SK-N-SH (cell line): ENCODE data around the gene ILK. TPM values are rescaled to one million over a fixed set of nuclear protein-coding genes. Genes with fewer than 3 reads are reported as not detected.
A peak's percentile ranks its signal among the peaks of the same experiment; 100 is the strongest.

Experiments
- CTCF ChIA-PET: fragments of 300-600, 350-600 bp; formaldehyde crosslinking; extraction: SDS; loops from one replicate; lab custom pipeline; 2021; lab: Yijun Ruan, JAX
- POLR2A ChIA-PET: fragments of 350-600 bp; sonication (Branson Sonifier 250); formaldehyde crosslinking; extraction: SDS; loops from one replicate; lab custom pipeline; 2020; ENCODE audit warnings: antibody characterized with exemption, inconsistent platforms; lab: Yijun Ruan, JAX
- DNase-seq: peaks from one replicate; pipeline ENCODE4 v3.0.0; 2012
- H2AFZ ChIP-seq: fragments of 200-600 bp; sonication (generic); 2 replicates; pipeline ENCODE4 v1.8.1; 2016; ENCODE audit warnings: antibody characterized with exemption, mild to moderate bottlenecking, low read depth
- H3F3A ChIP-seq: fragments of 200-600 bp; sonication (generic); replicated peaks from 2 replicates; pipeline ENCODE3; 2016; ENCODE audit warnings: antibody characterized with exemption, mild to moderate bottlenecking; ENCODE audit not compliant: insufficient read depth
- H3K27ac ChIP-seq, 2 experiments: fragments of 200-500 bp in 1 of 2; fragments of 200-600 bp in 1 of 2; sonication (Bioruptor generic) in 1 of 2; sonication (generic), shearing (Covaris generic) in 1 of 2; 2 replicates each; pipeline versions ENCODE4 v1.5.1 to v1.6.1; 2014 to 2016; ENCODE audit warnings: low read depth in 2 of 2, inconsistent platforms in 1 of 2, low read length in 1 of 2, mild to moderate bottlenecking in 1 of 2, mixed read lengths in 1 of 2
- H3K27me3 ChIP-seq: fragments of 200-600 bp; sonication (generic), shearing (Covaris generic); 2 replicates; pipeline ENCODE4 v1.6.1; 2016; ENCODE audit warnings: mixed run types; ENCODE audit not compliant: insufficient read depth
- H3K36me3 ChIP-seq, 2 experiments: fragments of 200-500 bp in 1 of 2; fragments of 200-600 bp in 1 of 2; sonication (Bioruptor generic) in 1 of 2; sonication (generic) in 1 of 2; replicated peaks in 1 of 2; 2 replicates each; pipeline versions ENCODE3 to v1.5.1; 2014 to 2016; ENCODE audit warnings: low read length in 1 of 2, mild to moderate bottlenecking in 1 of 2; ENCODE audit not compliant: insufficient read depth in 2 of 2, control insufficient read depth in 1 of 2
- H3K4me1 ChIP-seq, 2 experiments: fragments of 200-500 bp in 1 of 2; fragments of 200-600 bp in 1 of 2; sonication (Bioruptor generic) in 1 of 2; sonication (generic), shearing (Covaris generic) in 1 of 2; 2 replicates each; pipeline versions ENCODE4 v1.5.1 to v1.6.1; 2014 to 2016; ENCODE audit warnings: low read depth in 1 of 2, low read length in 1 of 2, mixed run types in 1 of 2; ENCODE audit not compliant: insufficient read depth in 2 of 2, control insufficient read depth in 1 of 2
- H3K4me2 ChIP-seq: fragments of 200-600 bp; sonication (generic), shearing (Covaris generic); 2 replicates; pipeline ENCODE4 v1.6.1; 2017; ENCODE audit warnings: mixed run types
- H3K4me3 ChIP-seq, 2 experiments: fragments of 200-500 bp in 1 of 2; fragments of 200-600 bp in 1 of 2; sonication (Bioruptor generic) in 1 of 2; sonication (generic), shearing (Covaris generic) in 1 of 2; 2 replicates each; pipeline versions ENCODE4 v1.5.1 to v1.8.1; 2014 to 2016; ENCODE audit warnings: low read depth in 2 of 2, inconsistent platforms in 1 of 2, low read length in 1 of 2, mild to moderate bottlenecking in 1 of 2, mixed read lengths in 1 of 2, moderate library complexity in 1 of 2
- H3K79me2 ChIP-seq: fragments of 200-600 bp; sonication (generic); 2 replicates; pipeline ENCODE4 v1.8.1; 2017; ENCODE audit warnings: mild to moderate bottlenecking; ENCODE audit not compliant: insufficient read depth
- H3K9ac ChIP-seq: fragments of 200-600 bp; sonication (generic); 2 replicates; pipeline ENCODE4 v1.6.1; 2017; ENCODE audit warnings: mixed run types
- H3K9me2 ChIP-seq: fragments of 200-600 bp; sonication (generic); 2 replicates; pipeline ENCODE4 v1.6.1; 2017; ENCODE audit warnings: mixed run types
- H3K9me3 ChIP-seq: fragments of 200-600 bp; sonication (generic); 2 replicates; pipeline ENCODE4 v1.6.1; 2017; ENCODE audit warnings: mixed run types, mild to moderate bottlenecking, moderate library complexity
- H4K20me1 ChIP-seq: fragments of 200-600 bp; sonication (generic); 2 replicates; pipeline ENCODE4 v1.6.1; 2017; ENCODE audit warnings: mild to moderate bottlenecking, mixed run types; ENCODE audit not compliant: insufficient read depth
- CHD2 ChIP-seq: fragments of 150-350 bp; IDR thresholded peaks from 2 replicates; pipeline ENCODE4 v1.6.1; 2018; ENCODE audit warnings: low read length; ENCODE audit not compliant: partially characterized antibody
- ELF1 ChIP-seq: IDR thresholded peaks from 2 replicates; pipeline ENCODE4 v1.4.0; 2012
- FOXM1 ChIP-seq: IDR thresholded peaks from 2 replicates; pipeline ENCODE4 v1.4.0; 2012; ENCODE audit warnings: low read depth, mild to moderate bottlenecking
- GATA2 ChIP-seq: sonication (generic); formaldehyde crosslinking; IDR thresholded peaks from 2 replicates; pipeline ENCODE4 v1.5.0; 2020; ENCODE audit warnings: mild to moderate bottlenecking, missing genetic modification reagents
- MAX ChIP-seq: IDR thresholded peaks from 2 replicates; pipeline ENCODE4 v1.4.0; 2012; ENCODE audit warnings: low read depth
- MXI1 ChIP-seq: IDR thresholded peaks from 2 replicates; pipeline ENCODE4 v1.6.1; 2012; ENCODE audit warnings: mild to moderate bottlenecking, low read depth, low read length, improper control_type of control experiment
- NFIC ChIP-seq: IDR thresholded peaks from 2 replicates; pipeline ENCODE4 v1.4.0; 2012; ENCODE audit warnings: borderline replicate concordance
- POLR2AphosphoS5 ChIP-seq: IDR thresholded peaks from 2 replicates; pipeline ENCODE4 v1.6.1; 2012; ENCODE audit warnings: low read depth, low read length
- RCOR1 ChIP-seq: fragments of 150-350 bp; IDR thresholded peaks from 2 replicates; pipeline ENCODE4 v1.6.1; 2017; ENCODE audit warnings: antibody characterized with exemption, low read length
- RFX5 ChIP-seq: IDR thresholded peaks from 2 replicates; pipeline ENCODE4 v1.6.1; 2012; ENCODE audit warnings: mild to moderate bottlenecking, improper control_type of control experiment, low read length
- SIN3A ChIP-seq: IDR thresholded peaks from 2 replicates; pipeline ENCODE4 v1.6.1; 2012; ENCODE audit warnings: low read depth, mild to moderate bottlenecking, low read length, moderate library complexity, borderline replicate concordance
- TAF1 ChIP-seq: IDR thresholded peaks from 2 replicates; pipeline ENCODE4 v1.6.1; 2012; ENCODE audit warnings: low read depth, mild to moderate bottlenecking, low read length, moderate library complexity, borderline replicate concordance
- TCF12 ChIP-seq: IDR thresholded peaks from 2 replicates; pipeline ENCODE4 v1.4.0; 2012
- USF1 ChIP-seq: IDR thresholded peaks from 2 replicates; pipeline ENCODE4 v1.4.0; 2012; ENCODE audit warnings: low read depth, borderline replicate concordance
- USF2 ChIP-seq: fragments of 150-350 bp; IDR thresholded peaks from 2 replicates; pipeline ENCODE4 v1.6.1; 2017; ENCODE audit warnings: antibody characterized with exemption, low read length, low read depth, borderline replicate concordance
- ZBTB33 ChIP-seq: IDR thresholded peaks from 2 replicates; pipeline ENCODE4 v1.4.0; 2012; ENCODE audit warnings: low read depth, borderline replicate concordance
- WGBS: methylation state at CpG from one replicate; pipeline ENCODE4 v1.1.6; 2017; ENCODE audit warnings: low lambda C conversion rate; 5-methylcytosine and 5-hydroxymethylcytosine counted together
- polyA plus RNA-seq, 3 experiments: library from polyadenylated mRNA; depleted of rRNA; stranded (reverse); fragments of >200 nt; gene quantifications; 2 replicates each; pipeline ENCODE4 v1.2.3, GENCODE V29; 2012

ILK gene
- polyA plus RNA-seq, 1 of the 3 experiments (the other 2 are of a cell fraction) = 241 TPM

DNA sequence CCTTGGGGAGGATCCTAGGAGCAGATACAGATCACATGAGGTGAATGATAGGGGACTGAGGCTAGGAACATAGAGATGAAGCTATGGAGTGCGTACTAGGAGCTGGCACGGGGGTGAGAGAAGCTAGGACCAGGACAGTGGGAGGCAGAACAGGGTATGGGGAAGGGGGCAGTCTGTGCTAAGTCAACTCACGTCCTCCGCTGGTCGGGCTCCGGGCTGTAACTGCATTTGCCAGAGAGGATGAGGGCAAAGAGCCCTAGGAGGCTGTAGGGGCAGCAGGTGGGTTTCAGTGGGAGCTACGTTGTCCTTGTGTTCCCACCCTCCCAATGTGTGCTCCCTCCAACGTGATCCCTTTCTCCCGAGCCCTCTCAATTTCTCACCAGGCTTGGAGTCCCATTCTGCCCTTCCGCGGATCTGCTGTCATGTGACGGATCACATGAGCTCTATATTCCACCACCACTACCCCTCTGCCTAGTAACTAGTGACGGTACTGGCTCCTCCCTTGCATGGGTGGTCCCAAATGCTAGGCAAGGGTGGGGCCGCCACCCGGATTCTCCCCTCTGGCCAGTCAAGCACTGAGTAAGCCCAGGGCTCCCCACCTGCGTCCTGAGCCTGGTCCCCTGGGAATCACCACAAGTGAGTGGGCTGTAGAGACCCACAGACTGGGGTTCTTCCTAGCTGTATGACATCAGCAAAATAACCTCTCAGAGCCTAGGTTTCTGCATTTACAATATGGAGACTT lies 15.6 kb downstream of the ILK start, which contains the start of gene TPP1:
TPP1 (minus strand) TSS at position 419 of the 742 bp plus-strand sequence; CDS start at position 397, 22 bp downstream.
- WGBS = 0% methylated on average over 13 of the region's 16 CpGs
- H4K20me1 ChIP-seq = no peaks in the 10 kb centered on the region
- H2AFZ ChIP-seq = peak within 1 kb of the TSS; percentile 94
- peaks cover 7 to 9% of the 10 kb centered on the region in 2 experiments; a peak in 3 of 4 replicates for H3K4me1 ChIP-seq
- H3K9me3 ChIP-seq = no peaks in the 10 kb centered on the region
- peaks cover 5% of the 10 kb centered on the region for H3F3A ChIP-seq
- peak within 1 kb of the TSS; percentile 97 for H3K4me2 ChIP-seq
- no peaks in the 10 kb centered on the region for H3K27me3 ChIP-seq
- peak; percentile 97 for DNase-seq
- TF ChIP-seq RCOR1 (peak; percentile 51; the same call in 1 of the 2 replicates), USF1 (peak; percentile 99), CHD2 (peak; percentile 38), USF2 (peak; percentile 98), GATA2 (CRISPR knock-in tag) (no peak), RFX5 (peak; percentile 100), MAX (0 out of 2 replicates have a peak, but pooled peaks have one; percentile 24), TAF1 (peak; percentile 56; the same call in 1 of the 2 replicates), ZBTB33 (no peak), POLR2AphosphoS5 (peak; percentile 82), TCF12 (peak; percentile 19; the same call in 1 of the 2 replicates), NFIC (no peak), FOXM1 (no peak), MXI1 (0 out of 2 replicates have a peak, but pooled peaks have one; percentile 64), SIN3A (peak; percentile 86), ELF1 (peak; percentile 70)
- TF ChIP-seq, all 33 proteins: peak for 12
- H3K9me2 ChIP-seq = no peaks in the 10 kb centered on the region
- ChIA-PET POLR2A (interaction anchor here (0.6 to 4.5 kb wide), 6 partner anchors 11 to 78 kb away, joined by 3 to 29 read pairs (median 6); partner anchors contain the start of genes ILK and MRPL17), CTCF (interaction anchor here (0.6 to 1.9 kb wide), 9 partner anchors 11 to 240 kb away, joined by 3 to 5 read pairs (median 3); no protein-coding TSS in a partner anchor)
- peak within 1 kb of the TSS; percentile 49 to 51; a peak in 2 of 4 replicates for H3K27ac ChIP-seq
- peaks cover 15% of the 10 kb centered on the region; the same call in 1 of the 2 replicates for H3K79me2 ChIP-seq
- H3K36me3 ChIP-seq = peaks cover 0 to 23% of the 10 kb centered on the region in 2 experiments
- peak within 1 kb of the TSS; percentile 62 for H3K9ac ChIP-seq
- H3K4me3 ChIP-seq = peak within 1 kb of the TSS; percentile 68 to 90
